NCI-H82 treated with DMSO at 0.1 percent for 48 hours (cell line): Measurements from ENCODE around the gene MS4A5.
"Not testable (repeated sequence)": the region's sequence is repeated elsewhere in the genome, so short reads cannot be mapped to it uniquely, and the experiment has no call there.

Experiments used
- DNase-seq: peaks from one replicate; lab custom pipeline; 2025; ENCODE audit not compliant: unreplicated experiment; lab: John Stamatoyannopoulos, UW

Gene MS4A5, protein sequence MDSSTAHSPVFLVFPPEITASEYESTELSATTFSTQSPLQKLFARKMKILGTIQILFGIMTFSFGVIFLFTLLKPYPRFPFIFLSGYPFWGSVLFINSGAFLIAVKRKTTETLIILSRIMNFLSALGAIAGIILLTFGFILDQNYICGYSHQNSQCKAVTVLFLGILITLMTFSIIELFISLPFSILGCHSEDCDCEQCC

DNA sequence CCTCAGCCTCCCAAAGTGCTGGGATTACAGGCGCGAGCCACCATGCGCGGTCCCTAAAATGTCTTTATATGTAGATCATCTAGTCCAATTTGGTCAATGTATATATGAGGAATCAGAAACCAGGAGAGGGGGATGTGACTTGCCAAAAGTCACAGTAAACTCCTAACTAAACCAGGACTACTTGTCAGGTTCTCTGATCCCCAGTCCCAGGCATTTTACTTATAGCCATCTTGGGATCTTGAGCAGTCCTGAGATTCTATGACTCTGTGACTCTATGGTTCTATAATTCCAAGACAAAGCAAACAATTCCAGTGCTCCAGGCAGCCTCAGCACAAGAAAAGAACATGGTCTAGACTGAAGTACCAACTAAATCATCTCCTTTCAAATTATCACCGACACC lies at the start of gene MS4A5:
Gene MS4A5 (plus strand): TSS at position 301 of the 400 bp plus-strand sequence. CDS start 103 bp downstream, outside the sequence.
- DNase-seq, result no peak

DNA sequence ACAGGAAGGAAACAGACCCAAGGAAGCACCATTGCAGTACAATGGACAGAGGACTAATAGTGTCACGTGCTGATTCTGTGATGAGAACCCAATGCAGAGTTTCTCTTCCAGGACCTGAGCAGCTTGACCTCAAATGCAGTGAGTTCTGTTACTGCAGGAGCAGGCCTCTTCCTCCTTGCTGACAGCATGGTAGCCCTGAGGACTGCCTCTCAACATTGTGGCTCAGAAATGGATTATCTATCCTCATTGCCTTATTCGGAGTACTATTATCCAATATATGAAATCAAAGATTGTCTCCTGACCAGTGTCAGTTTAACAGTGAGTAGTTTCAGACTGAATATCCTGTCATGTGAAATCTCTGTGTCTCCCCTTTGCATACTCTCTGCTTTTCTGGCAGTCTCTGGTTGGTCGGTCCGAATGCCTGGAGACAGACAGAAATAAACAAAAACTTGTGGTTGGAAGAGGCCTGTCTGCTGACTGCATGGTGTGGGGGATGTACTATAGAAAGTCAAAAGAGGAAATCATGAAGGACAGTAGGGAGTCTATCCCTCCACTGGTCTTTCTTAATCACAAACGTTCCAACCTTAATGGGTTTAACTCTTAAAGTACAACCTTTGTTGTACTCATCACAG lies 40.0 kb upstream of the MS4A5 start:
- no peak for DNase-seq

DNA sequence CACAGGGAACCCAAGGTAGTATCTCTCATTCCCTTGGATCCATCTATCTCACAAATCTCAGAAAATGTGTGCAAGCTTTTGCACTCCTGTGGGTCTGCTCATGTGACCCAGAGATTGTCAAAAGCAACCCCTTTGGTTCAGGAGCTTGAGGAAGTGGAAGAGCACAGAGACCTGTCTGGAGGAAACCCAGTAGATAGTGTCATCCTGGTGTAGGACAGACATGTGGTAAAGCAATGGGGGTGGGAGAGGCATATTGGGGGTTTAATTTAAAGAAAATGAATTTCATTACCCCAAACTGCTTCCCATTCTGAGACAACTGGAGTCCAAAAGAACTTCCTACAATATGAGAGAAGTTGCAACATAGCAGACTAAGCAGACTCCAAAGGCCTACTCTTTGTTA lies 39.0 kb upstream of the MS4A5 start:
- no peak for DNase-seq

DNA sequence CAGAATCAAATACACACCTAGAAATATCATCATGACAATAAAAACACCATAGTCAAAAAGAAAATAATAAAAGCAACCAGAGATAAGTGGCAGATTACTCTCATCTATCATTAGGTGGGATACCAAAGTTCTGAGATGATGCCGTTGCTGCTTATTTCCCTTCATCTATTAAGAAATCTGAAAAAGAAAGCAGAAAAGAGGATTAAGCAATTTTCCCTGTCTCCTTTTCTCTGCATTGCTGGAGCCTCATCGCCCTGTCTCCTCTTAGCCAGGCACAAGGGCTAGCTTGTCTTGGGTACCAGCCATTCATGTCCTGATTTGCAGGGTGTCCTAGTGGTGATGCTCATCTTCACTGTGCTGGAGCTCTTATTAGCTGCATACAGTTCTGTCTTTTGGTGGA lies 37.0 kb upstream of the MS4A5 start:
- DNase-seq, result no peak

DNA sequence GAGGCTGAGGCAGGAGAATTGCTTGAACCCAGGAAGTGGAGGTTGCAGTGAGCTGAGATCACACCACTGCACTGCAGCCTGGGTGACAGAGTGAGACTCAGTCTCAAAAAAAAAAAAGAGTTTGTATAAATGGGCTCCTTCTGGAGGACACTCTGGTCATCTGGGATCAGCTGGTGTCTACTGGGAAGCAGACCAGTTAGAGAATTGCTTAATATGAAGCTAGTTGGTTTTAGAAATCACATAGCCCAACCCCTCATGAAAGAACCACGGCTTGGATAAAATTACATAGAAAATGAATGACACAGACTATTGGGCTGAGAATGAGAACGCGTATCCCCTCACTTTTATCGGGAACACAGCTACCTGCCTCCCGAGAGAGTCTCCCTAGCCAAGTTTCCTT lies 36.4 kb upstream of the MS4A5 start:
- no peak for DNase-seq

DNA sequence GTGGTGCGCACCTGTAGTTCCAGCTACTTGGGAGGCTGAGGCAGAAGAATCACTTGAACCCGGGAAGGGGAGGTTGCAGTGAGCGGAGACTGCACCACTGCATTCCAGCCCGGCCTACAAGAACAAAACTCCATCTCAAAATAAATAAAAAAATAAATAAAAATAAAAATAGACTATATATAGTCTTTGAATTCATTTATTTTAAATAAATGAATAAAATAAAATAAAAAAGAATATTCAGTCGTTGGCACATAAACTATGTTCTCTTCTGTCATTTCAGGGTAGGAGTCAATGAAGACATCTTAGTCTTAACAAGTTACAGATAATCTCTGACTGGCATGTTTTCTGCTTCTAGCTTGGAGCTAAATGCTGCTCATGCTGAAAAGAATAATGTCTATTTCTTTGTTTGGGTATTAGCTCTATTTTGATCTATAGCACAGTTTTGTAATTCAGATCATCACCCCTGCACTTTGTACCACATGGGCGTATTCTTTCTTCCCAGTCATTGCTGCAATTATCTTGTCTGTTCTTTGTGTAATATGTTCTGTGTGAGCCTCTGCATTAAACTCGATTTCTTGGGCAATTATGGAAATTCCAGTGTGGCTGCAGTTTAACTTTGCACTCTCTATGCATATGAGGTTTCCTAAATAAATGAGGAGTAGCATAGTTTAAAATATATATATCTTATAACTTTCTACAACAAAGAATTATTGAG lies 34.5 kb upstream of the MS4A5 start:
- DNase-seq, result no peak

DNA sequence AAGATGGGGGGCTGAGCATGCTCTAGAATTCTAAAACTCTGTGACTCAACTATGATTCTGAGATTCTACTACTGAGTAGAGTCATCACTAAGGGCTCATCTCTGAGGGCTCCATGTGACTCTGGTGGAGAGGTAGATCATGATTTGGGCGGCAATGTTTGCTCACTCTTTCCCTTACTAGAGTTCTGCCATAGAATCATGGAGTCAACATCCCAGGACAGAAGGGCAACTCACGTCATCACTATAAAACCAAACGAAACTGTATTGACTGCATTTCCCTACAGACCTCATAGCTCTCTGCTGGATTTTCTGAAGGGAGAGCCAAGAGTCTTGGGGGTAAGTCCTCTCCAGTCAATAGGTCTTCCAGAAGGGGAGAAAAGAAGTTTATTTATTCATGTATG lies 33.0 kb upstream of the MS4A5 start, which contains the start of gene MS4A14:
Gene MS4A14 (plus strand): TSS at position 78 of the 400 bp plus-strand sequence. CDS start 120 bp downstream, at position 198.
- DNase-seq, result no peak

DNA sequence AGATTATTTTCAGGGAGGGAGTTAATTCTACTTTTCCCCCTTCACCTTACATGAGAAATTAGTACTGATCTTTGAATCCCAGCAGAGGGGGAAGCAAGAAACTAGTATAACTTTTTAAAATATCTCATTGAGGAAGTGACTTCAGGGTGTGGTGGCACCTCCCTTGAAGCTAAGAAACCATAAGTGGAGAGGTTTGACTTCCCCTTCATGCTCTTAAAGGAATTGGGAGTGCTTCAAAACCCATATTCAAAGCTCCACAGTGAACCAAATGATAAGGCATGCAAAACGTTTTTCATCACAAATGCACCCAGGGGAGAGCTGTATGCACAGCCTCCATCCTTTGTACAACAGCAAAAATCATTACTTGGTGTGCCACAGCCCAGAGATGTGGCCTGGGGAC lies 32.6 kb upstream of the MS4A5 start:
- no peak for DNase-seq

DNA sequence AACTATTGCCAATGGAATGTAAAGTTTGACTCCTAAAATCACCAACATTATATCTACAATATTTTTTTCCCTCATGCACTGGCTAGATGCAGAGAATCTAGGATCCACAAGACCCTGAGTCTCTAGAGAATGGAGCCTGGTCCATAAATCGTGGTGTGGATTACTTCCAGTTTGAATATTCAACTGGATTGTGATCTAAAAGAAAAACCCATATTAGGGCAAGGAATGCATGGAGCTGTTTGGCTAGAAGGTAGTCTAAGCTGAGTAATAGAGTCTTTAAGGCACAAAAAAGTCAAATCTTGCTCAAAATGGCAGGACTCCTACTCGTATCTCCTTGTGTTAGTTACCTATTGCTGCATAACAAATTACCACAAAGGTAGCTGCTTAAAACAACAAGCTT lies 9.4 kb upstream of the MS4A5 start:
- no peak for DNase-seq

DNA sequence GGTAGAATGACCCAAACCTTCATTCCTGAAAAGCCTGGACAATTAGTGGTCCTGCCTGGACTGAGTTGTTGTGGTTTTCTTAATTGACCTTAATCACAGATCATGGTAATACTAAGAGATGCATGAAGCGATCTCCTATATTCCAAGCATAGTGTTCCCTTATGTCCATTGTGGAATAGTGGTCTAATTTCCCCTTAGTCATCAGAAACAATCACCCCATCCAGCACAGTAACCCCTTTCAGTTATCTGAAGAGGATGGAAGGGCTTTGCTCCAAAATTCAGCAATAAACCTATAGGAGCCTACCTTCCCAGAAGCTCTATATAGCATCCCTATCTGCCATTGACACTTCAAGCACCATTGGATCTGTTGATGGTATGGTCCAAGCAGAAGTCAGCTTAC lies 6.8 kb upstream of the MS4A5 start:
- DNase-seq, result no peak

DNA sequence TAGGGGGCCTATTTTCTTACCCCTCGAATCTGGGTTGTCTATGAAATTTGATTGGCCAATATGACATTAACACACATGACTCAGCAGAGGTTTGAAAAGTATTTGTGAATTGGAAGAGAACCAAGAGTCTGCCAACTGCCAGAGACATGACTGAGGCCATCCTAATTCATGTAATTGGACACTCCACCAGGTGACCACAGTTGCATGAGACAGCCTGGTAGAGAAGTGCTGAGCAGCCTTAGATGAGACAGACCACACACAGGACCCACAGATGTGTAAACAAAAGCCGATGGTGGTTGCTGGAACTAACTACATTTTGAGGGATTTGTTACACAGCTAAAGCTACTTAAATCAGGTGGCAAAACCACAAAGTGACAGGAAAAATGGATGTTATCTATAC lies 855 bp upstream of the MS4A5 start:
- DNase-seq, result no peak

DNA sequence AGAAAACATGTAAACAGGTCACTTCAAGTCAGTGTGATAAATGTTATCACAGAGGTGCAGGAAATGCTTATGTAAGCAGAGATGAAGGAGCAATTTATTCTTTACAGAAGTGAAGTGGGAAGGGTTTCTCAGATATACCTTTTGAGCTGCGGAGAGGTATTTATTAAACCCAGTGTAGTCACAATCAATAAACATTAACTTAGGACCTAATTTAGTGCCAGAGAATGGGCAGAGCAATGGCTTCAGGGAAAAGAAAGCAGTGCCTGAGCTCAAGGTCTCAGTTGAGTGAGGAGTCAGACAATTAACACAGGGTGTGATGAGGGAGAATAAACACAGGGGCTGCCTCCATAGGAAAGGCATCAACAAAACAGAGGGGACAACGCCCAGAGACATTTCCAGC lies 1.9 kb downstream of the MS4A5 start:
- no peak for DNase-seq

DNA sequence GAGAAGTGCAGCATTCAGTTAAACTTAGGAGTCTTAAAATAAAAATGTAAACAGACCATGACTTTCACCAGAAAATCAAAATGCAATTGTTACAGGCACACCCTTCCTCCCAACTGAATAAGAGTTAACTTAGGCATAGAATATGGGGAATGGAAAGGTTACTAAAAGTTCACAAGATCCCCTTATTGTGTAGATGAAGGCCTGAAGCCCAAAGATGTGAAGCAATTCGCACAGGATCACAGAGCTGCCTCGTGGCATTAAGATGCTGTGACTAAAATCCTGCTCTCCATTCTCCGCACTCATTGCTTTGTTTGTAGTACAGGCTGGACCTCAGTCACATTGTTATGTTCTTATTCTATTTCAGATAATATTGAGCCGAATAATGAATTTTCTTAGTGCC lies 4.0 kb downstream of the MS4A5 start:
- DNase-seq, result no peak

DNA sequence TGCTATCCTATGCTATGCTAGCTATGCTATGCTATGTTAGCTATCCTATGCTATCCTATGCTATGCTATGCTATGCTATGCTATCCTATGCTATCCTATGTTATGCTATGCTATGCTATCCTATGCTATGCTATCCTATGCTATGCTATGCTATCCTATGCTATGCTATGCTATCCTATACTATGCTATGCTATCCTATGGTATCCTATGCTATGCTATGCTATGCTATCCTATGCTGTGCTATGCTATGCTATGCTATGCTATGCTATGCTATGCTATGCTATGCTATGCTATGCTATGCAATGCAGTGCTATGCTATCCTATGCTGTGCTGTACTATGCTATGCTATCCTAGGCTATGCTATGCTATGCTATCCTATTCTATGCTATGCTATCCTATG lies 17.7 kb downstream of the MS4A5 start:
- DNase-seq, result no peak

DNA sequence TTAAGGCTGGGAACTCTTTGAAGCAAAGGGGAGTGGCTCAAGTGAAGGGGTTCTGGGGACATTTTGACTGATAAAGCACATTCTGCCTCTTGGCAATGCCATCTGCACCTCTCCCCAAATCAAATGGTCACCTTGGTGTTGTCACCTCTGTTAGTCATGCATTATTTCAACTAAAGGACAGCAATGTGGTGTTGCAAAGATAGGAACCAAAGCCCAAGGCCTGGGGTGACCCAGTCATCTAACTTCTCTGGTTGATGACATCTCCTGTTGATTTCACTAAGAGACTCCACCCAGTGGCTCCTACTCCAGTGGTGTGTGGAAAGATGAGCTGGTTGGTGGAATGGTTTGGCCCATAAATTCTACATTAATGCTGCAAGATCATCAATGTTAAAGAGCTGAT lies 18.5 kb downstream of the MS4A5 start:
- no peak for DNase-seq

DNA sequence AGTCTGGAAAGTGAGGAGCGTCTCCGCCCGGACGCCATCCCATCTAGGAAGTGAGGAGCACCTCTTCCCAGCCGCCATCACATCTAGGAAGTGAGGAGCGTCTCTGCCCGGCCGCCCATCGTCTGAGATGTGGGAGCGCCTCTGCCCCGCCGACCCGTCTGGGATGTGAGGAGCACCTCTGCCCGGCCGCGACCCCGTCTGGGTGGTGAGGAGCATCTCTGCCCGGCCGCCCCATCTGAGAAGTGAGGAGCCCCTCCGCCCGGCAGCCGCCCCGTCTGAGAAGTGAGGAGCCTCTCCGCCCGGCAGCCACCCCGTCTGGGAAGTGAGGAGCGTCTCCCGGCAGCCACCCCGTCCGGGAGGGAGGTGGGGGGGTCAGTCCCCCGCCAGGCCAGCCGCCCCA lies 21.8 kb downstream of the MS4A5 start:
- DNase-seq, result not testable (repeated sequence)

DNA sequence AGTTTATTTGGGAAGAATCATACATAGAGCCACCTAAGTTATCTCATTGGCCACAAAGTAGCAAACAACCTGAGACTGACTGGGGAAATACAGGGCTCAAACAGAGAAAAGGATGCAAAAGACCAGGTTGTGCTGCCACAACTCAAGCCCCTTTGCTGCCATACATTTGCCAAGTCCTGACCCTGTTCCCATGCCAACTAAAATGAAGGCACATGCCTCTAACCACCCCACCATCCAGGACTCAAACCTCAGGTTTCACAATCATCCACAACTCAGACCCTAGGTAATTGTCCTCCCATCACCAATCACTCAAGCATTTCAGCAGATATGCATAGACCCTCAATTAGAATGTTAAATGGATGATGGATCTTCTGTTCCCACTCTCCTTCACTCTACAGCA lies 24.8 kb downstream of the MS4A5 start:
- no peak for DNase-seq

DNA sequence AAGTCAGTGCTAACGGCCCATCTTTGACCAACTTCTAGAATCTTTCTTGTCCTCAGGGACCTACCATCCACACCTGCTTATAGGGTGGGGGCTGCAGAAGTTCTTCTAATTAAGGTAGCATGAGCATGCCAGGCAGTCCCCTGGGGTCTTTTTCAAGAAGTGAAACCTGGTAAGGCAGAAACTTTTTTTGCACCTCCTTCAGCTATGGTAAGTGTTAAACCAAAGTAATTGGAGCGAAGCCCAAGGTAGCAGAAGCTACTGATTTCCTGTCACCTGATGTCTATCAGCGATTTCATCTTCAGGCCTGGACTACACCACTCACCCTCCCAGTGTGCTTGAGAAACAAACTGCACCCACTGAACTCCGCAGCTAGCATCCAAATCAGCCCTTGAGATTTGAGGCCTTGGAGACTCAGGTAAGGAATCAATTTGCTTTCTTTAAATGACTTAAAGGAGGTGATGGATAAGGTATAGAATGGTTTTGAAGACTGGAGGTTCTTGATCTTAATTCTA lies 26.2 kb downstream of the MS4A5 start, which contains the start of gene MS4A1:
Gene MS4A1 (plus strand): TSS at position 317 of the 512 bp plus-strand sequence. CDS start 6,528 bp downstream, outside the sequence.
- DNase-seq, result no peak

DNA sequence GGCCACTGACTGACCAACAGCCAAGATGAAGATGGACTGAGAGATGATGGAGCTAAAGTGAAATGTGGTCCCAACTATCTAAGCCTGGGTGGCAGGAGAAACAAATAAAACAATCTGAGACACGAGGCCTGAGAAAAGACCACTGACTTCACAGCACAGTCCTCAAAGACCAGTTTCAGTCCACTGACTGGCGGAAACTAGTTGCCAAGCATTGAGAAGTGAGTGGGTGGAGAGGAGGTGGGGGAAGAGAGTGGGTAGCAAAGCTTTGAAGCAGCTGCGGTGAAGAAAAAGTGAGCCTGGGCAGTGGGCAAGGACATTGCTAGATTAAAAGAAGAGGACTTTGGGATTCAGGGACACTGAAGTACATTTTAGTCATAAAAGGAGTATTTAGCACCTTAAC lies 28.2 kb downstream of the MS4A5 start:
- no peak for DNase-seq

DNA sequence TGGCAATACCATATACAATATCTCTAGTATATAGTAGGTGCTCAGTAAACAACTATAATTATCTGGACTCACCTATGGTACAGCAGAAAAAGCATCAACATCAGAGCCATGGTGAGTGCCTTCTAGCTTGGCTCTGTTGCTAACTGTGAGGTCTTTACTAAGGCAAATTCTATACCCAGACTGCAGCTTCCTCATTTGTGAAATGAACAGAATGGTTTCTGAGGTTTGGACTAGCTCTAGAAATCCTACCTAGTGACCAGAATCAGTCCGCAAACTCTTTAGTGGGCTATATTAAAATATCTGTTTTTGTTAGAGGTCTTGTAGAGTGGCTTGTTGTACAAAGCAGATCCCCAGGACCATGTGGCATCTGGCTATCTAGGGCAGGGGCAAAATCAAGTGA lies 30.0 kb downstream of the MS4A5 start:
- DNase-seq, result no peak

DNA sequence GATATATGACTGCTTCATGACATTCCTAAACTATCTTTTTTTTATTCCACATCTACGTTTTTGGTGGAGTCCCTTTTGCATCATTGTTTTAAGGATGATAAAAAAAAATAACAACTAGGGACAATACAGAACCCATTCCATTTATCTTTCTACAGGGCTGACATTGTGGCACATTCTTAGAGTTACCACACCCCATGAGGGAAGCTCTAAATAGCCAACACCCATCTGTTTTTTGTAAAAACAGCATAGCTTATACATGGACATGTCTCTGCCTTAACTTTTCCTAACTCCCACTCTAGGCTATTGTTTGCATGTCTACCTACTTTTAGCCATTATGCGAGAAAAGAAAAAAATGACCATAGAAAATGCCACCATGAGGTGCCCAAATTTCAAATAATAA lies 39.5 kb downstream of the MS4A5 start:
- no peak for DNase-seq

DNA sequence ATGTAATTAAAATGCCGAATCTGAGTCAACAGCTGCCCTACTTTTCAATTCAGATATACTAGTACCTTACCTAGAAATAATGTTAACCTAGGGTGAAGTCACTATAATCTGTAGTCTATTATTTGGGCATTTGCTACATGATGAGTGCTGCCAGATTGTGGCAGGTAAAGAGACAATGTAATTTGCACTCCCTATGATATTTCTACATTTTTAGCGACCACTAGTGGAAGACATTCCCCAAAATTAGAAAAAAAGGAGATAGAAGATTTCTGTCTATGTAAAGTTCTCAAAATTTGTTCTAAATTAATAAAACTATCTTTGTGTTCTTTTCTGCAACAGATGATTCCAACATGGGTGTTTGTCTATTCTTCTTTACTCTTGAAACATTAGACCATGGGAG lies 40.4 kb downstream of the MS4A5 start:
- DNase-seq, result no peak
